Stimulated activated memory B cell treated with anti-CD40 and anti-IgM and Interleukin-4, amounts not matched to agents 10 μg/mL and 1 μg/mL and 100 μg/mL, for 72 hours (primary cell): Measurements from ENCODE around the gene PTPRN2.
A peak's percentile ranks its signal among the peaks of the same experiment; 100 is the strongest.
"Not testable (repeated sequence)": the region's sequence is repeated elsewhere in the genome, so short reads cannot be mapped to it uniquely, and the experiment has no call there.

Source experiments
- ATAC-seq: fragments of 150-1000 bp; cut with Tn5 transposase; 2 replicates; pipeline ENCODE4 v1.10.0; 2021
- H3K27ac Mint-ChIP-seq: one replicate; pipeline ENCODE4 v1.8.0; 2022; ENCODE audit warnings: mild to moderate bottlenecking, mixed read lengths
- H3K27me3 Mint-ChIP-seq: one replicate; pipeline ENCODE4 v1.8.0; 2022; ENCODE audit warnings: mixed read lengths
- H3K36me3 Mint-ChIP-seq: one replicate; pipeline ENCODE4 v1.8.0; 2022; ENCODE audit warnings: mixed read lengths
- H3K4me1 Mint-ChIP-seq: one replicate; pipeline ENCODE4 v1.8.0; 2022; ENCODE audit warnings: mixed read lengths
- H3K4me3 Mint-ChIP-seq: one replicate; pipeline ENCODE4 v1.8.0; 2022; ENCODE audit warnings: mild to moderate bottlenecking, moderate library complexity, mixed read lengths
- H3K9me3 Mint-ChIP-seq: one replicate; pipeline ENCODE4 v1.8.0; 2022; ENCODE audit warnings: mixed read lengths

PTPRN2 gene

DNA sequence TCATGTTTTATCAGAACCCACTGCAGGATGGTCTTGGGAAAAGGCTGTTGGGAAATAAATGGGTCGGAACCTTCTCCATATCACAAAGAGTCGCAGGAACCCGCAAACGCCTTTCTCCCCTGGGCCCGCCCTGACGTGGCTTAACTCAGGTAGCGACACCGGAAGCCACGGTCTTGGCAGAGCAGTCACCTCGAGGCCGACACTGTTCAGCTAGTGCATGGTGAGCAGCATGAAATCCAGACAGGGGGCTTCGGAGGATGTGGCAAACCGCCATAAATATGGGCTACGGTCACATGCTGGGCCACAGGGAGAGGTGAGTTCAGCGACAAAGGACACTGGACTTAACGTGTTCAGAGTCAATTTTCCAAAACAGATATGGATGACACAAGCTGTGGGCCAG, 421.9 kb downstream of the PTPRN2 start:
- Mint-ChIP-seq H3K27me3 (no peaks in the 10 kb centered on the region), H3K36me3 (no peaks in the 10 kb centered on the region), H3K4me1 (no peaks in the 10 kb centered on the region), H3K9me3 (peaks cover 12% of the 10 kb centered on the region), H3K27ac (no peak overlapping the region), H3K4me3 (no peak overlapping the region)
- ATAC-seq, result no peak

DNA sequence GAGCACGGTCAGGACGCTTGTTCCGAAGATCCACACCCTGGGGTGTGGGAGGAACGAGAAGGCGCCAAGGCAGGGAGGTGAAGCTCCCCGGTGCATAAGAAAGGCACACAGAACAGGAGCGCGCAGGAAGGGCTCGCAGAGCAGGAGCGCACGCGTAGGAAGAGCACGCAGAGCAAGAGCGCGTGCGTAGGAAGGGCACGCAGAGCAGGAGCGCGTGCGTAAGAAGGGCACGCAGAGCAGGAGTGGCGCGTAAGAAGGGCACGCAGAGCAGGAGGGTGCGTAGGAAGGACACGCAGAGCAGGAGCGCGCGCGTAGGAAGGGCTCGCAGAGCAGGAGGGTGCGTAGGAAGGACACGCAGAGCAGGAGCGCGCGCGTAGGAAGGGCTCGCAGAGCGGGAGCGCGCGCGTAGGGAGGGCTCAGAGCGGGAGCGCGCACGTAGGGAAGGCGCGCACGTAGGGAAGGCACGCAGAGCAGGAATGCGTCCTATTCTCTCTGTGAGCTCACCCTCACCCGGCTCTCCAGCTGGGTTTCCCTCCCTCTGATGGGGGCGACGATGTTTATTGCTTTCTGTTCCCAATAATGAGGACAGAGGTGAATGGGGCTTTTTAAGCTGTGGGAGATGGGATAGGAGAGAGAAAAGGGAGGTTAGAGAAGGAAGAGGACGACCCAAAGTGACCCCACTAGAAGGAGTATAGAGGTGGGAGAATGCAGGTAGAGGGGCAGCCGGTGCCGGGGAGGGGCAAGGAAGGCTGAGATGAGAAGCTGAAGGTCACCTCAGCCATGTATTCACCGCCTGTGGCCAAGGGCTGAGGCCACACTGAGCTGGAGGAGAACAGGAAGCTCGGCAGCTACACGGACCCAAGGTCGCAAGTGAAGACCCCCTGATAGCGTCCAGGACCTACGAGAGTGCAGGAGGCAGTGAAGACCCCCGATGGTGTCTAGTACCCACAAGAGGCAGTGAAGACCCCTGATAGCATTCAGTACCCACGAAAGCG, 423.2 kb downstream of the PTPRN2 start:
- H3K4me1 Mint-ChIP-seq, result no peaks in the 10 kb centered on the region
- ATAC-seq, result no peak
- H3K36me3 Mint-ChIP-seq, result no peaks in the 10 kb centered on the region
- H3K27ac Mint-ChIP-seq, result no peak overlapping the region
- H3K9me3 Mint-ChIP-seq, result peaks cover 12% of the 10 kb centered on the region
- H3K4me3 Mint-ChIP-seq, result no peak overlapping the region
- H3K27me3 Mint-ChIP-seq, result no peaks in the 10 kb centered on the region

DNA sequence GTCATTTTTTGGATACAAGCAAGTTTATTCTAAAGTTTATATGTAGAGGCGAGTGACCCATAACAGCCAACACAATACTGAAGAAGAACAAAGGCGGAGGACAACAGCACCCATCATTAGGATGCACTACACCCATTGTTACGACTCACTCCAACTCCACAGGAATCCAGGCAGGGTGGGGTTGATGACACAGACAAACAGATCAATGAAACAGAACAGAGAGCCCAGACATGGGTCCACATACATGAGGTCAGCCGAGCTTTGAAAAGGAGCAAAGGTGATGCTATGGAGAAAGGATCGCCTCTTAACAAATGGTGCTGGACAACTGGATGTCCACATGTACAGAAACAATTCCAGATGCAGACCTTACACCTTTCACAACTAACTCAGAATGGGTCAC, 426.4 kb downstream of the PTPRN2 start:
- no peak overlapping the region for H3K27ac Mint-ChIP-seq
- no peak overlapping the region for H3K4me3 Mint-ChIP-seq
- peaks cover 8% of the 10 kb centered on the region for H3K9me3 Mint-ChIP-seq
- H3K27me3 Mint-ChIP-seq, result no peaks in the 10 kb centered on the region
- no peak for ATAC-seq
- no peaks in the 10 kb centered on the region for H3K4me1 Mint-ChIP-seq
- no peaks in the 10 kb centered on the region for H3K36me3 Mint-ChIP-seq

DNA sequence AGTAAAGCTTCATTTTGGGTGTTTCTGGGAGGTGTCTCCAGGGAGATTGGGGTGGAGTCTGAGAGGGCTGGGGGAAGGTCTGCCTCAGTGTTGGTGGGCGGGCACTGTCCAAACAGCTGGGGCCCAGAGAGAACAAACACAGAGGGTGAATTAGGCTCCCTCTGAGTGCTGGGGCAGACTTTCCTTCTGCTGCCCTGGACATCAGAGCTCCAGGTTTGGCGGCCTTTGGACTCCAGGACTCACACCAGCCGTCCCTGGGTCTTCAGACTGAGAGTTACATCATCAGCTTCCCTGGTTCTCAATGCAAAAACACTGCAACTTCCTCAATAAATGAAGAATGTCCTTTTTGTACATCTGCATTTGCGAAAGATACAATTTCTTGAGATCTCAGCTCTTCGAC, 427.4 kb downstream of the PTPRN2 start:
- Mint-ChIP-seq H3K4me3 (no peak overlapping the region), H3K27ac (no peak overlapping the region), H3K36me3 (no peaks in the 10 kb centered on the region), H3K4me1 (no peaks in the 10 kb centered on the region), H3K9me3 (peaks cover 14% of the 10 kb centered on the region), H3K27me3 (no peaks in the 10 kb centered on the region)
- ATAC-seq, result no peak

DNA sequence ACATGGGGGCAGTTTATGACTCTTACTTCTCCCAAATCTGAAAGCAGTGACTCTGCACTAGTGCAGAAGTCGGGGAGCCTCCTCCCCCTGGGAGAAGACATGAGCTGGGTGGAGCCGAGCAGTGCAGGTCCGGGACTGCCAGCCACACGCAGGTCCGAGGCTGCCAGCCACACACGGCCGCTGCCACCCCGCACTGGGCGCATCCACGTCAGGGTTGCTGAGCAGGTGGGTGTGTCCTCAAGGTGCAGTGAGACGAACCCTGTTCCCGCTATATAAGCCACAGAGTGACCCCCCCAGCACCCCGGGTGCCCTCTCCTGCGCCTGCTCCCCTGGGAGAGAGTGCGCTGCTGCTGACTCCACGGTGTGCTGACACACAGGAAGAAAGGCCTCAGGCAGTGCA, 430.2 kb downstream of the PTPRN2 start:
- H3K4me1 Mint-ChIP-seq, result no peaks in the 10 kb centered on the region
- ATAC-seq, result no peak
- H3K27me3 Mint-ChIP-seq, result no peaks in the 10 kb centered on the region
- no peak overlapping the region for H3K4me3 Mint-ChIP-seq
- H3K27ac Mint-ChIP-seq, result no peak overlapping the region
- H3K9me3 Mint-ChIP-seq, result peaks cover 6% of the 10 kb centered on the region
- no peaks in the 10 kb centered on the region for H3K36me3 Mint-ChIP-seq

DNA sequence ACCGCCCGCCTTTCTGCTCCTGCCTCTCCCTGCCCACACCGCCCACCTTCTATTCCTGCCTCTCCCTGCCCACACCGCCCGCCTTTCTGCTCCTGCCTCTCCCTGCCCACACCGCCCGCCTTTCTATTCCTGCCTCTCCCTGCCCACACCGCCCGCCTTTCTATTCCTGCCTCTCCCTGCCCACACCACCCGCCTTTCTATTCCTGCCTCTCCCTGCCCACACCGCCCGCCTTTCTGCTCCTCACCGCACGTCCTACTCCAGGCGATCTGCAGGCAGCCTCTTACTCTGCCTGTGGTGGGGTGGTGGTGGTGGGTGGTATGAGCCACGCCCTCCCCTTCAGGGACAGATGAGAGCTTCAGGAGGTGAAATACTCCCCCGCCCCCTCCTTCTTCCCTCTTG, 436.4 kb downstream of the PTPRN2 start:
- H3K36me3 Mint-ChIP-seq, H3K4me3 Mint-ChIP-seq, H3K9me3 Mint-ChIP-seq, H3K27me3 Mint-ChIP-seq, H3K4me1 Mint-ChIP-seq, H3K27ac Mint-ChIP-seq: not testable (repeated sequence)
- ATAC-seq, result peak; percentile 82

DNA sequence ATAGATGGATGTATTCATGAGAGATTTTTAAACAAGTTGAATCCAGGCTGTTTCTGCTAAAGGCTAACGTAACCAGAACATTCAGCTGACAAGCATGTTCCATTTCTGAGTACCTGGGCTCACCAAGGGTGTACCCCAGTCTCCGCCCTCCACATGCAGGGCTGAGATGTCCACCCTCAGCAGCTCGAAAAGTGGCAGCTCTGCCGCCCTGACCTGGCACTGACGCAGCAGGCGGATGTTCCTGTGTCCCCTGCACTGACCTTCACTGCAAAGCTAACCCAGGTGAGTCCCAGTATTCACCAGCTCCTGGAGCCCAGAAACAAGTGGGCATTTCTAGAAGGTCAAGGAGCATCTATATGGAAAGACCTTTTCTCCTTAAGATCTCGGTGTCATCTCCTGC, 437.4 kb downstream of the PTPRN2 start:
- Mint-ChIP-seq H3K36me3 (no peaks in the 10 kb centered on the region), H3K4me1 (no peaks in the 10 kb centered on the region), H3K4me3 (no peak overlapping the region), H3K27ac (no peak overlapping the region), H3K27me3 (no peaks in the 10 kb centered on the region), H3K9me3 (peaks cover 1% of the 10 kb centered on the region)
- ATAC-seq, result no peak

DNA sequence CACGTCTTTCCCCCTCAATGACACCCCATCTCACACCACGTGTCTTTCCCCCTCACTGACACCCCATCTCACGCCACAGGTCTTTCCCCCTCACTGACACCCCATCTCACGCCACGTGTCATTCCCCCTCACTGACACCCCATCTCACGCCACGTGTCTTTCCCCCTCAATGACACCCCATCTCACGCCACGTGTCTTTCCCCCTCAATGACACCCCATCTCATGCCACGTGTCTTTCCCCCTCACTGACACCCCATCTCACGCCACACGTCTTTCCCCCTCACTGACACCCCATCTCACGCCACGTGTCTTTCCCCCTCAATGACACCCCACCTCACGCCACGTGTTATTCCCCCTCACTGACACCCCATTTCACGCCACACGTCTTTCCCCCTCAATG, 440.2 kb downstream of the PTPRN2 start:
- ATAC-seq, H3K27me3 Mint-ChIP-seq, H3K9me3 Mint-ChIP-seq, H3K4me1 Mint-ChIP-seq, H3K27ac Mint-ChIP-seq, H3K36me3 Mint-ChIP-seq, H3K4me3 Mint-ChIP-seq: not testable (repeated sequence)

DNA sequence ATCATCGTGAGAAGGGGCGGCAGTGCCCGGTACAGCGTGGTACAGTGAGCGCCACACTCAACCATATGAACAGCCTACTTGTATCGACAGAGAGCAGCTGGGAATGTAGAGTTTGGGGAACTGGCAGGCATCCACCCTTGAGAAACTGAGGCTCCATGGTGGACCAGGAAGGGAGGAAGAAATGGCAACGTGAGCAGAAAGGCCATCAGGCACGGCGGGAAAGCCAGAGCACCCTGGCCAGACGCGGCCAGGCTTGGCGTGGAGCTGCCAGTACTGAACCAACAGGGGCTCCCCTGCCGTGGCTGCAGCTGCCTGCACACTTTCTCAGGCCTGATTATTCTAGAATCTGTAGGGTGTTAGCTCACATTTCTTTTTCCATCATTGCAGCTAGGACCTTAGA, 442.3 kb downstream of the PTPRN2 start:
- H3K36me3 Mint-ChIP-seq, result no peaks in the 10 kb centered on the region
- peaks cover 2% of the 10 kb centered on the region for H3K9me3 Mint-ChIP-seq
- no peak for ATAC-seq
- H3K4me1 Mint-ChIP-seq, result no peaks in the 10 kb centered on the region
- H3K4me3 Mint-ChIP-seq, result no peak overlapping the region
- no peaks in the 10 kb centered on the region for H3K27me3 Mint-ChIP-seq
- no peak overlapping the region for H3K27ac Mint-ChIP-seq

DNA sequence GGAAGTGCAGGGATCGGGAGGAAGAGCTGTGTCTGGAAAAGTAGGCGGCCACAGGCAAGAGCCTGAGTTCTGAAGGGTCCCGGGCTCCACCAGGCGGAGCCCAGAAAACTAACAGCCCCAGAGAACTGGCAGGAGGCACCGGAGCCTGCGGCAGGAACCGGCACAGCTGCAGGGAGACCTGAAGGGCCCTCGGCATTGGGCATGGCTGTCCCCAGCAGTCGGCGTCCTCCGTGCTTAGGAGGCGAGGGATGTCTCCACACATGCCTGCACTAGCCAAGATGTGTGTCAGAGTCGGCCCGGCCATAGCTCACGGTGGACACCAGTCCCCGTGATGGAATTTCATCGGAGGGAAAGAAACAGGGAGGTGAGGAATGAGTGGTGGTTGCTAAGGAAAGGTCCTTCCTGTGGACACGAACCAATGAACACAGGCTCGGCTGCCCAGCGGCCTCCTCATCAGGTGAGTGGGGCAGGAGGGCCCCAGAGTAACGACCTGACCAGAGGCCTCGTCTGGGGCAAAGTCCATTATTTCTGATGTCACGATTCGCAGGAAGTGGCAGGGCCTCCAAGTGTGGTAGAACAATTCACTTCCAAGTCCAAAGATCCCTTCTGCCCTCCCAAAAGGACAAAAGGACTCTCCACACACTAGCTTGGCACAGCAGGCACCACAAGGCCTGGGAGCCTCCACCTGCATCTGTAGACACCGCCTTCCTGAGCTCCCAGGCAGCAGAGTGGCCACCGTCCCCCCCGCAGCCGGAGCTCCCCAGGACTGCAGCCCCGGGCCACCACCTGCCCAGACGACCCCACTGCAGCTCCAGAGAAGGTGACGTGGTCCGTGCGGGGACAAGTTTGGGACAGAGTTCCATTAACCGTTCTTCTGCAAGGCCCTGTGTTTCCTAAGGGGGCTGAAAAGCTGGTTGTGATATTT, 444.2 kb downstream of the PTPRN2 start:
- no peaks in the 10 kb centered on the region for H3K4me1 Mint-ChIP-seq
- ATAC-seq, result no peak
- no peak overlapping the region for H3K4me3 Mint-ChIP-seq
- H3K27me3 Mint-ChIP-seq, result no peaks in the 10 kb centered on the region
- no peak overlapping the region for H3K27ac Mint-ChIP-seq
- H3K36me3 Mint-ChIP-seq, result no peaks in the 10 kb centered on the region
- peaks cover 2% of the 10 kb centered on the region for H3K9me3 Mint-ChIP-seq

DNA sequence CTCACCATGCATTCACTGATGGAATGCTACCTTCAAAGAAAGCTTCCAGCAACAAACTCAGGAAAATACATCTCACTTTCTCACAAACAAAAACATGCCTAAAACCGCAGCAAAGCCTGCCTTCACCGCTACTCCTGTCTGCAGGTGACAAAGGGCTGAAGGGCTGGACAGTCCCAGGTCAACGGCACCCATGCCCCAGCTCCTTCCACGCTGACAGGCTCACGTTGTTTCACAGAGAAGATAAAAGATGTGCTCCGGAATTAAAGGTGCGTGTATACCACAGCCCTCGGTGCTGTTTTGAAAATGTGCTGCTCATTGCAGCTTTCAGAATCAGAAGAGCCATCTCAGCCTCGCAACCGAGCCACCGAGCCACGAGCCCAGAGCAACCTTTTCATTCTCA, 445.0 kb downstream of the PTPRN2 start:
- Mint-ChIP-seq H3K4me3 (no peak overlapping the region), H3K27ac (no peak overlapping the region), H3K4me1 (no peaks in the 10 kb centered on the region), H3K27me3 (no peaks in the 10 kb centered on the region), H3K9me3 (peaks cover 2% of the 10 kb centered on the region), H3K36me3 (no peaks in the 10 kb centered on the region)
- no peak for ATAC-seq

DNA sequence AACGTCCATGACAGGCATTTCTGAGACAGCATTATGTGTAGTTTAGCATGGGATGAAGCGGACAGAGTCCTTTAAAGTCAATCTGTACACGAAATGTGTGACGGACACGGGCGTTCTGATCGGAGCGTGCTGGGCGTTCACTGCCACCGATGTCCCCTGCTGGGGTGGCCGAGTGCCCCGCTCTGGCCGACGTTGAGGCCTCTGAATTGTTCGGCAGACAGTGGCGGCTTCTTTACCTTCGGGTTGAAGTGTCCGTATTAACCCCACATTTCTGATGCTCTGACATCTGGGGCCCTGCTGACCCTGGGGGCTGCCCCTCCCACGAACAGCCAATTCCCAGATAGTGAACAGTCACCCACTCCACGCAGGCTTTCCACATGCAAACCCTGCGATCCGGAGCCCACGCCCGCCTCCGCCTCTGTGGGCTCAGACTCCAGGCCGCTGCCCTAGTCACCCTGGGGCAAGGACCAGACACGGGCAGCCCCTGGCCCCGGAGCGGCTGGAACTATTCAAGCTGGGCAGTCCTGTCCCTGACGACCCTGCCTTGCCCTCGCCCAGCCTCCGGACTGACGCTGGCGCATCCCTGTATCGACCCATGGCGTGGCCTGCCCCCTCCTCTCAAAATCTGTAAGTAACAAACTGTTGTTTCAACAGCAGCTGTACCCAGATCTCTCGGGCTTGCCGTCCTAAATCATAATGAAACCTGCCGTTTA, 445.7 kb downstream of the PTPRN2 start:
- Mint-ChIP-seq H3K27me3 (no peaks in the 10 kb centered on the region), H3K4me3 (no peak overlapping the region), H3K36me3 (no peaks in the 10 kb centered on the region), H3K27ac (no peak overlapping the region), H3K4me1 (no peaks in the 10 kb centered on the region), H3K9me3 (peaks cover 2% of the 10 kb centered on the region)
- peak; percentile 37 for ATAC-seq

DNA sequence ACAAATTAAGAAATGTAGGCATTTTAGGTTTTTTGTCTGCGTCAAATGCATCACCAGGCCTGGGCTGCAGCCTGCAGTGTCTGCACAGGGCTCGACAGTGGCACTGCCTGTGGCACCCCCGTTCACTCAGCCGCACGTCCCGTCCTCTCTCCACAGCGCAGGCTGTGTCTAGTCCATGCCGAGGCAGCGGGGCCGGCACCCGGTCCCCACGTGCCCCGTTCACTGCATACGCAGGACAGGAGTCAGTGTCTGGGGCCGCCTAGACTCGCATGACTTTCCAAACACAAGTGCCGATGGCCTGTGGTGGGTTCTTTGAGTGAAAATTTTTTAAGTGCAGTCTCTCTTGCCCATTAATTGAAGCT, 446.4 kb downstream of the PTPRN2 start:
- no peaks in the 10 kb centered on the region for H3K4me1 Mint-ChIP-seq
- H3K9me3 Mint-ChIP-seq, result peaks cover 2% of the 10 kb centered on the region
- H3K36me3 Mint-ChIP-seq, result no peaks in the 10 kb centered on the region
- no peak overlapping the region for H3K4me3 Mint-ChIP-seq
- H3K27me3 Mint-ChIP-seq, result no peaks in the 10 kb centered on the region
- ATAC-seq, result no peak
- H3K27ac Mint-ChIP-seq, result no peak overlapping the region

DNA sequence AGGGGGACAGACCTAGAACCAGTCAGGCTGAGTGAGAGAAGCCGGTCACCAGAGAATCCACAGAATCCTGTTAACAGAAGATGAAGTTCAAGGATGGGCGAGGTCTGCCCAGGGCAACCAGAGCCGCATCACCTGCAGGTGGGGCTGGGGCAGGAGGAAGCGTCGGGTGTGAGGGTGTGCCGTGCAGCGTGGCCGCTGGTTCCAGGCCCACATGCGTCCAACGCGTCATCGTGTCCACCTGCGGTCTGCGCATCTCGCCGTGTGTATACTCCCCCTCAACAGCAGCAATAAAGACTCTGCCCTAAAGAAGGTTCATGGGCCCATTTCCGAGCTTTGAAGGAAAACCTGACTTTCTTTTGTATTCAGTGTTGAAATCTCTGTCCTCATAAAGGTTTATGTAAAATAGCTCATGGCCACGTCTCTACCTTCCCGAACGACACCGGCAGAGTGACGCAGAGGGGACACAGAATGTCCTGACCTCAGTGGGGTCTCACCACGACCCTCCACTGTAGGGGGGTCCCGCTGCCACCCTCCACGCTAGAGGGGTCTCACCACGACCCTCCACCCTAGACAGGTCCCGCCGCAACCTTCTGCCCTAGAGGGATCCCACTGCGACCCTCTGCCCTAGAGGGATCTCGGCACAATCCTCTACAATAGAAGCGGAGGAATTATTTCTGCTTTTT, 446.9 kb downstream of the PTPRN2 start:
- Mint-ChIP-seq H3K4me1 (no peaks in the 10 kb centered on the region), H3K4me3 (no peak overlapping the region), H3K9me3 (peaks cover 2% of the 10 kb centered on the region), H3K27ac (no peak overlapping the region), H3K27me3 (no peaks in the 10 kb centered on the region), H3K36me3 (no peaks in the 10 kb centered on the region)
- peak; percentile 13 for ATAC-seq

DNA sequence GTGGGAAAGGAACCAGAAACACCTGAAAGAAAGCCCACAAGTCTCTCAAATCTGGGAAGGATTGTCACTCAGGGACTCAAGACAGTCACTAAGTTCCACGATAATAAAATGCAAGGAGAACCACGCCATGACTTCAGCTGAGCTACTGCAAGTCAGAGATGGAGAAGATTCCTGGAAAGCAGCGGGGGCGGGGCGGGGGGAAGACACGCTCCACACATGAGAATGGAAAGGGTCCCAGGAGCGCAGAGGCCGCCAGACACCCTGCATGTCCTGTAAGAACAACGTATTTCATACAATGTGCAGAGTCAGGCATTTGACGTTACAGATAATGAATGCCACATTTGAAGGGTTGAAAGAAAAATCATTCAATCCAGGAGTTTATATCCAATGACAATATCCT, 448.1 kb downstream of the PTPRN2 start:
- peaks cover 2% of the 10 kb centered on the region for H3K9me3 Mint-ChIP-seq
- H3K27me3 Mint-ChIP-seq, result no peaks in the 10 kb centered on the region
- ATAC-seq, result no peak
- H3K4me1 Mint-ChIP-seq, result no peaks in the 10 kb centered on the region
- H3K4me3 Mint-ChIP-seq, result no peak overlapping the region
- no peaks in the 10 kb centered on the region for H3K36me3 Mint-ChIP-seq
- no peak overlapping the region for H3K27ac Mint-ChIP-seq
